Left hindlimb (tissue), 1 donor: Measurements from ENCODE around the gene SPTBN2.
"Not testable (repeated sequence)": the region's sequence is repeated elsewhere in the genome, so short reads cannot be mapped to it uniquely, and the experiment has no call there.

Experiments
- DNase-seq: peaks from one replicate; pipeline ENCODE4 v3.0.0-alpha.2; 2018

The SPTBN2 gene

GRCh38 chr11:66683877-66684276 lies 45.1 kb downstream of the SPTBN2 start:
- no peak for DNase-seq

GRCh38 chr11:66680966-66681645 lies 47.9 kb downstream of the SPTBN2 start:
- DNase-seq: no peak

GRCh38 chr11:66677599-66678375 lies 51.2 kb downstream of the SPTBN2 start, which contains the start of gene RBM4B:
Gene RBM4B (minus strand): TSS chr11:66677887. CDS start chr11:66677079, 808 bp downstream.
- DNase-seq: peak; percentile 98

GRCh38 chr11:66676931-66677598 lies 52.0 kb downstream of the SPTBN2 start:
- DNase-seq: no peak

- DNase-seq: no peak
Observed at GRCh38 chr11:66676282-66676919, 52.6 kb downstream of the SPTBN2 start.

DNA sequence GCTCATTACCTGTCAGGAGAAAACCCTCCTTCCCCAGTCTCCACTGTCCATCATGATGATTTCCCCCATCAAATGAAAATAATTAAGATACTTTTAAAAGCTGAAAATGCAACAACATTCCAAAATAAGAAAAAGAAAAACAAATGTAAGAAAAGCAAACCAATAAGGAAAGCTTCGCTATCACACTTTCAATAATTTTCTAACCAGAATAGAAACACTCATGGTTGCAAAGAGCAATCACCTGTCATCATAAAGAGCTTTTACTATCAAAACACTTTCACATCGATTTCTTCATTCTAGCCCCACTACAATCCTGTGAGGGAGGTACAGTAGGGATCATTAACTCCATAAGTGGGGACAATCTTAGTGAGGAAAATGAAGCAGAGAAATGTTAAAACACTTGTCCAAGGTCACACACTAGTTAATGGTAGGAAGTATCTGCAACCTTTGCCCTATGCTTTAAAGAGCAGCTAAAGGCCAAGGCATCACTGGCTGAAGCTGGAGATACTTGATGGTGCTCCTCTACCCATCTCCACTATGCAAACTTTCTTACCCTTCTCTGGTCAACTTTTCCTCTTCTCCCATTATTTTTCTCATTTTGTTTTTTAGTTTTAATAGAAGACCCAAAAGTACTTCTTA lies 53.9 kb downstream of the SPTBN2 start:
- no peak for DNase-seq

GRCh38 chr11:66670816-66671215 lies 58.2 kb downstream of the SPTBN2 start:
- no peak for DNase-seq

DNA sequence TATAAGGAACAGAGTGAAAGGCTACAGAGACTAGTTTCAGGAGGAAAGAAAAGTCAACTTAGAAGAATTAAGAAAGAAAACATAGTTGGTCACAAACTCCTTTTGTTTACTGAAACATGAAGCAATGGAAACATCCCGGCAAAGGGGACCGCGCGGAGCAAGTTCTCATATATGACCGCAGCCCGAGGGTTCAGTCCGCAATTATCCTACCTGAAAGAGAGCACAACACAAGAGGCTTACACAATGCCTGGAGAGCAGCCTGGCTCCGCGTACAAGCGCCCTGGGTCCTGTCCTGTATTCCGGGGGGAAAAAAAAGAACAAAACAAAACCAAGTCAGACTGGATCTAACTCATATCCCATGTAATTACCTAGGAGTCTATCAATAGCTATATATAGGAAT lies 63.6 kb downstream of the SPTBN2 start:
- DNase-seq: no peak

DNA sequence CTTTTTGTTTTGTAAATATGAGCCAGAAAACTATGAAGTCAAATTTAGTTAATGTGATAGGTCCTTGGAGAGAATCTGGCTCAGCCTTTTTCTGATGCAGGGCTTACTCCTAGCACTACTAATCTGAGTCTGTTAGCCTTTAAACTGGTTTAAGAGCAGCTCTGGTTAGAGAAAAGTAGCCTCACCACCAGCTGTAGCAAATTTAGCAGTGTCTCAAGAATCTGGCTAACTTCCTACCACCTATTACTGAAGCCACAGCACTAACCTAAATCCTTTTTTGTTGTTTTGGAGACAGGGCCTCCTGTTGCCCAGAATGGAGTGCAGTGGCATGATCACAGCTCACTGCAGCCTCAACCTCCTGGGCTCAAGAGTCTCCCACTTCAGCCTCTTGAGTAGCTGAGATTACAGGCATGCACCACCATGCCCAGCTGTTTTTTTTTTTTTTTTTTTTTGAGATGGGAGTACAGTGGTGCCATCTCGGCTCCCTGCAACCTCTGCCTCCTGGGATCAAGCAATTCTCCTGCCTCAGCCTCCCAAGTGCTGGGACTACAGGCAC lies 65.2 kb downstream of the SPTBN2 start:
- DNase-seq: no peak

- DNase-seq: no peak
Observed at GRCh38 chr11:66659763-66660162, 69.3 kb downstream of the SPTBN2 start.

- DNase-seq: no peak
Observed at GRCh38 chr11:66653123-66653522, 75.9 kb downstream of the SPTBN2 start.

DNA sequence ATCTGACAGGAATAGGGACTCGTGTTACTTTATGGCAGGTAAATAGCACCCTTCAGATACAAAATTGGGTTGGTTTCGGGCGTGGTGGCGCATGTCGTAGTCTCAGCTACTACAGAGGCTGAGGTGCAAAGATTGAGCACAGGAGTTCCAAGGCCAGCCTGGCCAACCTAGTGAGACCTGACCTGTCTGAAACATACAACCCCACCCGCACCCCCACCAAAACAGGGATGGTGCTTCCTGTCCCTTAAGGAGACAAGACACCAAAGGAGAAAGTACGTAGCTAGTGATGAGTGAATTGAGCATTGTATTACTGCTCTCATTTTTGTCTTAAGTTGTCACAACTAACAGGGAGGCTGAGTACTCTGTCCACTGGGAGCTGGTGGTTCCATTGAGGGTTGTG lies 76.4 kb downstream of the SPTBN2 start:
- DNase-seq: no peak

DNA sequence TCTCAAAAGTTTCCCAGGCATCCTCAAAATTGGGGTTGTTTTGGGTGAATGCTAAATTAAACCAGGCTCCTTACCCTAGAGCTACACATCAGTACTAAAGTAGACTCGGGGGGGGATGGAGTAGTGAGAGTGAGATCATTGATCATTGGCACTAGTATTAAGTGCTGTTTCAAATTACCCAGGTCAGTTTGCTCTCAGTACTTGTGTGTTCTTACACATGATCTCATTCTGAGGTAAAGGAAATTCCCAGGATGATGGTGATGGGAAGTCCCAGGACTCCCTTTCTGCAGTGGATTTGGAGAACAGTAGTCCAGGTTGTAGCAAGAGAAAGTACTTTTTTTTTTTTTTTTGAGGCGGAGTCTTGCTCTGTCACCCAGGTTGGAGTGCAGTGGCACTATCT lies 78.0 kb downstream of the SPTBN2 start:
- DNase-seq: no peak

- no peak for DNase-seq
Observed at GRCh38 chr11:66649903-66650302, 79.1 kb downstream of the SPTBN2 start.

- no peak for DNase-seq
Observed at GRCh38 chr11:66646828-66647227, 82.2 kb downstream of the SPTBN2 start.

DNA sequence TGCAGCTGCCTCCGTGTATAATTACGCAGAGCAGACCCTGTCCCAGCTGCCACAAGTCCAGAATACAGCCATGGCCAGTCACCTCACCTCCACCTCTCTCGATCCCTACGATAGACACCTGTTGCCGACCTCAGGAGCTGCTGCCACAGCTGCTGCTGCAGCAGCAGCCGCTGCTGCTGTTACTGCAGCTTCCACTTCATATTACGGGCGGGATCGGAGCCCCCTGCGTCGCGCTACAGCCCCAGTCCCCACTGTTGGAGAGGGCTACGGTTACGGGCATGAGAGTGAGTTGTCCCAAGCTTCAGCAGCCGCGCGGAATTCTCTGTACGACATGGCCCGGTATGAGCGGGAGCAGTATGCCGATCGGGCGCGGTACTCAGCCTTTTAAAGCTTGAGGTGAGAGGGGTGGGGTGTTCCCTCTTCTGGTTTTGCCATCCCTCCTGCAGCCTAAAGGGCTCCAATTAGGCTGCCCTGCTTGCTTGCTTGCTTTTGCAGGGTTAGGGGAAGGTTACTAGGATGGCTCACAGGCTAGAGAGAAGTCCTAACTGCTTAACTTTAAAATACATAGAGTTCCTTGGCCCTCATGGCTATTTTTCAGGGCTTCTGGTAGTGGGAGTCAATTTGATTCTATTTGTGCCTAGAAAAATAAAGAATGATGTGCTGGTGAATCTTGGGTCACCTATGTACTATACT lies 85.1 kb downstream of the SPTBN2 start:
- no peak for DNase-seq

DNA sequence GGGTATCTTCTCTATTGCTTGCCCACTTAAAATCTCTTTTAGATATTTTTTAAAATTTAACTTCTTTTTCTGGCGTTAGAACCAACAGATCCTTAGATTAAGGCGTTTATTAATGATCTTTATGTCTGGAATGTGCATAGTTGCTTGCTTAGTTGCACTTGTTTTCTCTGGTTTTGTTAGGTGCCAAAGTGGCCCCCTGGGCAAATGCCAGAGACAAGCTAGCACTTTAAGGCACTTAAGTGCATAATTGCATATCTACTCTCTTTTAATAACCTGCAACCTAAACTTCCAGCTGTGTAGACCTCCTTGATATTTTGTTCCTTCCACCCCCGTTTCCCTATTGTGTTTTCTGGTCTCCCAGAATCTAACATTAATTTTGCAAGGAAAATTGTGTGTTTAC lies 87.2 kb downstream of the SPTBN2 start:
- no peak for DNase-seq

GRCh38 chr11:66639814-66640340 lies 89.1 kb downstream of the SPTBN2 start:
- DNase-seq: not testable (repeated sequence)

DNA sequence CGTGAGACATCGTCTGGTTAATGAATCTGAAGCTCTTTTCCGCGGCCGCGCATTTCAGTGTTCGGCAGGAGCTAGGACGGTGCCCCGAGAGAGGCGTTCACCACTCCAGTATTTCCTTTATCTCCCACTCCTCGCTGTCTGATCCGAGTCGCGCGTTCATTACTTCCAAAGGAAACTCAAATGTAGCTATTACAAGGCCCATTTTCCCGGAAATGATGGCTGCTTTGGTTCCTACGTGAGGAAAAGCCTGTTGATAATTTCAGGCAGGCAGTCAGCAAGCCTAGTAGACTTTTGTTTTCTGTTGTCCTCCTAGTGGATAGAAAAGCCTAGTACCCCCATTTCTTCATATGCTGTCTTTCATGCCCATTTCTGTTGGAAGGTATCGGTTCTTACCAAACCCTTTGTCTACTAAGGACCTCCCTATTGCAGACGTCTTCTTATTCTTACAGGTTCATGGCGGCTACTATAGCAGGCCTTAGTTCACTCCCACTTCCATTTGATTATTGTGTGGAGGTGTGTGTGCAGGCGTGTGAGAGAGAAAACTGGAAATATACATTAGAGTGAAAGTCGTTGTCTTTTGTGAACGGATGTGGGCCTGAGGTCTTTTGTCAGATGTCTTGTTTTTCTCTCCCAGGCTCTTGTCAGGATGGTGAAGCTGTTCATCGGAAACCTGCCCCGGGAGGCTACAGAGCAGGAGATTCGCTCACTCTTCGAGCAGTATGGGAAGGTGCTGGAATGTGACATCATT lies 89.8 kb downstream of the SPTBN2 start:
- no peak for DNase-seq

DNA sequence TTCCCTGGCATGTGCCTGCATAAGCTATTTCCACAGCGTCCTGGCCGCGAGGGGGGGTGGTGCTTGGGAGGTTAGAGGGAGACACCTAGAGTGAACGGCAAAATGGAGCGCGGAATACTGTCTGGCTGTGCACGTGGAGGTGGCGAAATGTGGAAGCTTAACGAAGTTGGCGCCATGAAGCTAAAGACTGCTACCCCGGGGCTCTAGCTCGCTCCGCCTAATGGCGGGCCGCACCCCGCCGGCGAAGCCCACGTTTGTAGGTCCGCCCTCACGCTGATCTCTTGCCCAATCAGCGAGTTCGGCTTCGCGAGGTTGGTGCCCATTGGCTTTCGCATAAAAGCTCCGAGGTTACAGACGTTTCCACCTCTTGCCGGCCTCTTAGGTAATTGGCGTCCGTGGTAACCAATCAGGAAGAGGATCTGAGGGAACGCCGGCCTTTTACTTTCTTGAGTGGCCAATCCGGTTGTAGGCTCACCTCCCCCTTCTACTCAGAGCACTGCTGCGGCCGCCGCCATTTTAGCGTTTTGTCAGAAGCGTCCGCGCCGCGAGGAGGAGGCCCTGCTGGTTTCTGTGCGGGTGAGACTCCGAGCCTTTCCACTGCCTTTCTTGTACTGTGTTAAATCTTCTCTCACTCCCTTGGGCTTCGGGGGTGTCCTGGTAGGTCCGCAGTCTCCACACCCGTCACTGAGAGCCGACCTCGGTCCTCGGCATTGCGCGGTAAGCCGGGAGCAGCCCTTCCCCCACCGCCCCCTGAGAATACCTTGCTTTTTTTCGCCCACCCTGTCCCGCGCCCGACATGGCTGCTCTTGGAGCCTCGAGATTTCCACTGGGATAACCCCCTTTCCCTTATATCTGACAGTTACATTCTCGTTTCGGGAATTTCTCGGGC lies 90.6 kb downstream of the SPTBN2 start, which contains the start of gene RBM4:
Gene RBM4, plus strand, starts transcription at position 527 of the 889 bp plus-strand sequence. CDS start 1,009 bp downstream, outside the sequence.
- DNase-seq: peak; percentile 99
